Measurements from ENCODE around the gene RNASEL. TPM values are rescaled to one million over a fixed set of nuclear protein-coding genes. Genes with fewer than 3 reads are reported as not detected.

Gene RNASEL
- total and polyA plus RNA-seq, 2 donors (not counting 1 experiment from before 2014, with no cell fraction given): 6.9 to 18.1 TPM

GRCh38 chr1:182629080-182629479 lies 40.0 kb upstream of the RNASEL start:
- Mint-ChIP-seq H3K27ac (peak overlapping the region; percentile 83), H3K27me3 (no peaks in the 10 kb centered on the region), H3K9me3 (ENCODE audit: insufficient read depth) (no peaks in the 10 kb centered on the region), H3K4me1 (peaks cover 53% of the 10 kb centered on the region), H3K4me3 (peak overlapping the region; percentile 52)
- no CpG with 5 or more reads among the region's 2 CpGs for WGBS (ENCODE audit: insufficient coverage)
- H3K4me2 ChIP-seq (replicated peaks; ENCODE audit: low read depth, low read length, poor library complexity, severe bottlenecking): peak overlapping the region; percentile 37
- ChIA-PET POLR2A (interaction anchor here (1.2 kb wide), 1 partner anchor 12 kb away, joined by 5 read pairs; no protein-coding TSS in a partner anchor), CTCF (interaction anchor here (0.7 to 2.3 kb wide), 4 partner anchors 12 to 156 kb away, joined by 3 to 7 read pairs (median 4); no protein-coding TSS in a partner anchor)
- no peaks in the 10 kb centered on the region for H4K20me1 ChIP-seq (ENCODE audit: control insufficient read depth, insufficient read depth, low read length, poor library complexity, severe bottlenecking)
- H3K4me3 ChIP-seq (ENCODE audit: control extremely low read depth in 1 of 5, extremely low read depth in 1 of 5, insufficient read depth in 1 of 5, low read depth in 2 of 5, low read length in 4 of 5): no peak overlapping the region
- no peak for TF ChIP-seq CTCF (IDR thresholded peaks at IDR 0.05)
- H3K4me1 ChIP-seq (ENCODE audit: control insufficient read depth in 2 of 2, insufficient read depth in 2 of 2, low read length in 2 of 2): peaks cover 42 to 45% of the 10 kb centered on the region in 2 donors
- H3K27ac ChIP-seq (ENCODE audit: low read length in 2 of 2): peak overlapping the region in 1 of 2 donors; percentile 52
- intact Hi-C loops (cut with micrococcal nuclease): no loop called here
- no peaks in the 10 kb centered on the region for H3K9me3 ChIP-seq (ENCODE audit: control extremely low read depth in 1 of 3, control insufficient read depth in 2 of 3, insufficient read depth in 1 of 3, low read length in 2 of 3)
- DNase-seq (no peak), ATAC-seq (ENCODE audit: low read depth) (no peak)
- no peaks in the 10 kb centered on the region for H3K79me2 ChIP-seq (ENCODE audit: control insufficient read depth, insufficient read depth, low read length)
- H3K9ac ChIP-seq (ENCODE audit: low read length): no peak overlapping the region
- H3K27me3 ChIP-seq (replicated peaks in 1 of 4; ENCODE audit: control extremely low read depth in 1 of 4, control insufficient read depth in 3 of 4, insufficient read depth in 4 of 4, low read length in 3 of 4): no peaks in the 10 kb centered on the region
- H2AFZ ChIP-seq (ENCODE audit: insufficient read depth, low read depth, low read length, poor library complexity, severe bottlenecking): no peak overlapping the region
- no peaks in the 10 kb centered on the region for H3K36me3 ChIP-seq (replicated peaks in 1 of 2; ENCODE audit: control extremely low read depth in 1 of 2, control insufficient read depth in 1 of 2, extremely low read depth in 1 of 2, insufficient read depth in 2 of 2, low read length in 1 of 2)

GRCh38 chr1:182628657-182629056 lies 39.6 kb upstream of the RNASEL start:
- H3K27ac Mint-ChIP-seq: no peak overlapping the region
- Histone ChIP-seq H3K4me2 (replicated peaks; ENCODE audit: low read depth, low read length, poor library complexity, severe bottlenecking) (no peak overlapping the region), H3K36me3 (replicated peaks in 1 of 2; ENCODE audit: control extremely low read depth in 1 of 2, control insufficient read depth in 1 of 2, extremely low read depth in 1 of 2, insufficient read depth in 2 of 2, low read length in 1 of 2) (no peaks in the 10 kb centered on the region), H2AFZ (ENCODE audit: insufficient read depth, low read depth, low read length, poor library complexity, severe bottlenecking) (no peak overlapping the region), H3K27me3 (replicated peaks in 1 of 4; ENCODE audit: control extremely low read depth in 1 of 4, control insufficient read depth in 3 of 4, insufficient read depth in 4 of 4, low read length in 3 of 4) (no peaks in the 10 kb centered on the region), H3K27ac (ENCODE audit: low read length in 2 of 2) (no peak overlapping the region), H3K9me3 (ENCODE audit: control extremely low read depth in 1 of 3, control insufficient read depth in 2 of 3, insufficient read depth in 1 of 3, low read length in 2 of 3) (no peaks in the 10 kb centered on the region), H3K79me2 (ENCODE audit: control insufficient read depth, insufficient read depth, low read length) (no peaks in the 10 kb centered on the region), H3K9ac (ENCODE audit: low read length) (no peak overlapping the region), H3K4me1 (ENCODE audit: control insufficient read depth in 2 of 2, insufficient read depth in 2 of 2, low read length in 2 of 2) (peaks cover 42 to 43% of the 10 kb centered on the region in 2 donors), H4K20me1 (ENCODE audit: control insufficient read depth, insufficient read depth, low read length, poor library complexity, severe bottlenecking) (no peaks in the 10 kb centered on the region), H3K4me3 (ENCODE audit: control extremely low read depth in 1 of 5, extremely low read depth in 1 of 5, insufficient read depth in 1 of 5, low read depth in 2 of 5, low read length in 4 of 5) (no peak overlapping the region)
- no CpG with 5 or more reads among the region's 1 CpG for WGBS (ENCODE audit: insufficient coverage)
- DNase-seq (no peak), ATAC-seq (ENCODE audit: low read depth) (no peak)
- H3K4me1 Mint-ChIP-seq: peaks cover 53% of the 10 kb centered on the region
- POLR2A ChIA-PET: interaction anchor here (1.2 kb wide), 1 partner anchor 12 kb away, joined by 5 read pairs; no protein-coding TSS in a partner anchor
- no peak for TF ChIP-seq CTCF (IDR thresholded peaks at IDR 0.05)
- no peak for TF ChIP-seq EZH2 (IDR thresholded peaks at IDR 0.05; ENCODE audit: borderline replicate concordance, insufficient read depth, low read depth, low read length, poor library complexity, severe bottlenecking)
- no peak overlapping the region for H3K4me3 Mint-ChIP-seq
- CTCF ChIA-PET: interaction anchor here (1.3 to 2.3 kb wide), 3 partner anchors 12 to 154 kb away, joined by 3 to 7 read pairs (median 6); no protein-coding TSS in a partner anchor
- intact Hi-C loops (cut with micrococcal nuclease): no loop called here
- H3K9me3 Mint-ChIP-seq (ENCODE audit: insufficient read depth): no peaks in the 10 kb centered on the region
- H3K27me3 Mint-ChIP-seq: no peaks in the 10 kb centered on the region

Measured in B cell (primary cell).